WTC11 (cell line): ENCODE measurements around the gene FNDC1. TPM values are rescaled to one million over a fixed set of nuclear protein-coding genes. Genes with fewer than 3 reads are reported as not detected.

Source experiments
- ATAC-seq: fragments of 200-7000 bp; cut with Tn5 transposase; 2 replicates; pipeline ENCODE4 v1.10.0; 2021; ENCODE audit warnings: mild to moderate bottlenecking, moderate library complexity
- CTCF ChIA-PET: fragments of 300-600 bp; sonication (Branson Sonifier 250); formaldehyde crosslinking; loops from one replicate; lab custom pipeline; 2021; ENCODE audit warnings: antibody characterized with exemption; lab: Charles Lee
- POLR2A ChIA-PET: fragments of 350-600 bp; sonication (Branson Sonifier 250); formaldehyde crosslinking; loops from one replicate; lab custom pipeline; 2021; ENCODE audit warnings: antibody characterized with exemption; lab: Charles Lee
- DNase-seq: peaks from one replicate; pipeline ENCODE4 v3.0.0; 2021; ENCODE audit warnings: low spot score
- H3K27ac Mint-ChIP-seq: 2 replicates; pipeline ENCODE4 v1.8.0; 2021; ENCODE audit warnings: mixed read lengths
- H3K27me3 Mint-ChIP-seq: 2 replicates; pipeline ENCODE4 v1.8.0; 2021; ENCODE audit warnings: low read depth, mild to moderate bottlenecking, moderate library complexity, mixed read lengths
- H3K36me3 Mint-ChIP-seq: 2 replicates; pipeline ENCODE4 v1.8.0; 2021; ENCODE audit warnings: mixed read lengths
- H3K4me1 Mint-ChIP-seq: 2 replicates; pipeline ENCODE4 v1.8.0; 2022; ENCODE audit warnings: mixed read lengths
- H3K4me3 Mint-ChIP-seq: 2 replicates; pipeline ENCODE4 v1.8.0; 2021; ENCODE audit warnings: mild to moderate bottlenecking, moderate library complexity, mixed read lengths
- H3K9me3 Mint-ChIP-seq: 2 replicates; pipeline ENCODE4 v1.8.0; 2021; ENCODE audit warnings: mixed read lengths
- AR ChIP-seq: fragments of 250-450 bp; sonication (Bioruptor Pico); IDR thresholded peaks from 2 replicates; pipeline ENCODE4 v1.9.0; 2021; ENCODE audit warnings: mild to moderate bottlenecking
- ARID4B ChIP-seq: sonication (generic); formaldehyde crosslinking; IDR thresholded peaks from 2 replicates; pipeline ENCODE4 v1.8.0; 2023; ENCODE audit warnings: missing genetic modification reagents, mild to moderate bottlenecking, borderline replicate concordance
- CREB1 ChIP-seq: sonication (generic); formaldehyde crosslinking; IDR thresholded peaks from 2 replicates; pipeline ENCODE4 v1.8.0; 2023; ENCODE audit warnings: mild to moderate bottlenecking, missing genetic modification reagents
- E2F1 ChIP-seq: sonication (generic); formaldehyde crosslinking; IDR thresholded peaks from 2 replicates; pipeline ENCODE4 v1.8.0; 2022; ENCODE audit warnings: mild to moderate bottlenecking, missing genetic modification reagents
- GRHL2 ChIP-seq: fragments of 250-450 bp; sonication (Bioruptor Pico); IDR thresholded peaks from 2 replicates; pipeline ENCODE4 v1.8.0; 2022; ENCODE audit warnings: mild to moderate bottlenecking, moderate library complexity; ENCODE audit not compliant: insufficient replicate concordance, severe bottlenecking
- IRF2 ChIP-seq: sonication (generic); formaldehyde crosslinking; IDR thresholded peaks from 2 replicates; pipeline ENCODE4 v1.8.0; 2022; ENCODE audit warnings: low read depth, missing genetic modification reagents, borderline replicate concordance
- MLX ChIP-seq: sonication (generic); formaldehyde crosslinking; IDR thresholded peaks from 2 replicates; pipeline ENCODE4 v1.8.1; 2023; ENCODE audit warnings: mild to moderate bottlenecking, missing genetic modification reagents, moderate library complexity
- NR1H2 ChIP-seq: sonication (generic); formaldehyde crosslinking; IDR thresholded peaks from 2 replicates; pipeline ENCODE4 v1.9.0; 2021; ENCODE audit warnings: mild to moderate bottlenecking, moderate library complexity, missing genetic modification reagents
- OVOL2 ChIP-seq: fragments of 250-450 bp; sonication (Bioruptor Pico); IDR thresholded peaks from 2 replicates; pipeline ENCODE4 v1.9.0; 2021; ENCODE audit warnings: mild to moderate bottlenecking, borderline replicate concordance
- PRDM15 ChIP-seq: sonication (generic); formaldehyde crosslinking; IDR thresholded peaks from 2 replicates; pipeline ENCODE4 v1.8.0; 2022; ENCODE audit warnings: missing genetic modification reagents
- RORB ChIP-seq: fragments of 250-450 bp; sonication (Bioruptor Pico); IDR thresholded peaks from 2 replicates; pipeline ENCODE4 v1.9.0; 2021; ENCODE audit warnings: mild to moderate bottlenecking
- SMAD3 ChIP-seq: sonication (generic); formaldehyde crosslinking; IDR thresholded peaks from 2 replicates; pipeline ENCODE4 v1.8.0; 2022; ENCODE audit warnings: missing genetic modification reagents, mild to moderate bottlenecking, borderline replicate concordance
- SOX15 ChIP-seq: fragments of 250-450 bp; sonication (Bioruptor Pico); IDR thresholded peaks from 2 replicates; pipeline ENCODE4 v1.9.0; 2021; ENCODE audit warnings: mild to moderate bottlenecking
- SP1 ChIP-seq: sonication (generic); formaldehyde crosslinking; conservative IDR thresholded peaks from 2 replicates; pipeline ENCODE4 v1.8.1; 2022; ENCODE audit warnings: missing genetic modification reagents
- TEAD4 ChIP-seq: sonication (generic); formaldehyde crosslinking; IDR thresholded peaks from 2 replicates; pipeline ENCODE4 v1.8.0; 2022; ENCODE audit warnings: mild to moderate bottlenecking, missing genetic modification reagents
- USF2 ChIP-seq: sonication (generic); formaldehyde crosslinking; IDR thresholded peaks from 2 replicates; pipeline ENCODE4 v1.8.1; 2023; ENCODE audit warnings: mild to moderate bottlenecking, missing genetic modification reagents, moderate library complexity
- ZMAT4 ChIP-seq: fragments of 250-450 bp; sonication (Bioruptor Pico); IDR thresholded peaks from 2 replicates; pipeline ENCODE4 v1.9.0; 2021; ENCODE audit warnings: mild to moderate bottlenecking
- ZNF121 ChIP-seq: sonication (generic); formaldehyde crosslinking; IDR thresholded peaks from 2 replicates; pipeline ENCODE4 v1.8.0; 2023; ENCODE audit warnings: missing genetic modification reagents
- ZNF263 ChIP-seq: sonication (generic); formaldehyde crosslinking; IDR thresholded peaks from 2 replicates; pipeline ENCODE4 v1.8.1; 2022; ENCODE audit warnings: low read depth, mild to moderate bottlenecking, moderate library complexity, missing genetic modification reagents
- ZNF423 ChIP-seq: fragments of 250-450 bp; sonication (Bioruptor Pico); IDR thresholded peaks from 2 replicates; pipeline ENCODE4 v2.1.2; 2022; ENCODE audit warnings: mild to moderate bottlenecking, moderate library complexity
- total RNA-seq: library from RNA; stranded (reverse); gene quantifications from 3 replicates; pipeline ENCODE4 v1.2.3, GENCODE V29; 2021

The FNDC1 gene
- total RNA-seq, 1 experiment from 2014 or later: 0.44 TPM

GRCh38 chr6:159317430-159317829 lies 148.2 kb downstream of the FNDC1 start:
- no peak for DNase-seq
- Mint-ChIP-seq H3K4me1 (no peaks in the 10 kb centered on the region), H3K27ac (no peak overlapping the region), H3K27me3 (peaks cover 4% of the 10 kb centered on the region; the same call in 1 of the 2 replicates), H3K36me3 (no peaks in the 10 kb centered on the region), H3K9me3 (no peaks in the 10 kb centered on the region), H3K4me3 (no peak overlapping the region)
- CTCF ChIA-PET: no interaction called here
- POLR2A ChIA-PET: no interaction called here
- TF ChIP-seq CREB1 (CRISPR knock-in tag): no peak
- no peak for ATAC-seq

GRCh38 chr6:159321267-159321666 lies 152.1 kb downstream of the FNDC1 start:
- Mint-ChIP-seq H3K9me3 (no peaks in the 10 kb centered on the region), H3K27ac (no peak overlapping the region), H3K4me3 (no peak overlapping the region), H3K36me3 (no peaks in the 10 kb centered on the region), H3K4me1 (no peaks in the 10 kb centered on the region), H3K27me3 (peaks cover 4% of the 10 kb centered on the region; the same call in 1 of the 2 replicates)
- ChIA-PET CTCF (interaction anchor here (0.6 kb wide), 1 partner anchor 62 kb away, joined by 5 read pairs; no protein-coding TSS in a partner anchor), POLR2A (no interaction called here)
- no peak for ATAC-seq
- DNase-seq: no peak
- TF ChIP-seq OVOL2 (no peak), GRHL2 (CRISPR knock-in tag) (no peak), ZNF263 (no peak), IRF2 (CRISPR knock-in tag) (no peak), NR1H2 (no peak), TEAD4 (CRISPR knock-in tag) (no peak), PRDM15 (CRISPR knock-in tag) (no peak), MLX (CRISPR knock-in tag) (no peak), RORB (CRISPR knock-in tag) (no peak), AR (CRISPR knock-in tag) (no peak), ARID4B (CRISPR knock-in tag) (no peak), ZMAT4 (no peak), SOX15 (CRISPR knock-in tag) (no peak), USF2 (no peak), ZNF121 (CRISPR knock-in tag) (no peak), SP1 (CRISPR knock-in tag) (no peak), SMAD3 (CRISPR knock-in tag) (no peak), ZNF423 (CRISPR knock-in tag) (no peak), E2F1 (CRISPR knock-in tag) (no peak)
